Lung (tissue), 12 donors: ENCODE results near the gene PAPSS2. TPM values are rescaled to one million over a fixed set of nuclear protein-coding genes. Genes with fewer than 3 reads are reported as not detected.

Experiments used
- ATAC-seq: fragments of 200-7000 bp; cut with Tn5 transposase; one replicate; pipeline ENCODE4 v1.9.1; 2020; ENCODE audit warnings: moderate number of reproducible peaks; ENCODE audit not compliant: insufficient read depth, low FRiP score
- DNase-seq, 3 donors: peaks; one replicate each; pipeline ENCODE4 v3.0.0-alpha.2; 2013 to 2017
- H3K27ac ChIP-seq, 2 donors: one replicate each; pipeline ENCODE4 v1.5.1; 2013; ENCODE audit warnings: mild to moderate bottlenecking in 2 of 2, moderate library complexity in 2 of 2, control low read depth in 1 of 2, inconsistent platforms in 1 of 2, low read depth in 1 of 2, low read length in 1 of 2
- H3K27me3 ChIP-seq, 3 donors: one replicate each; pipeline ENCODE4 v1.5.1; 2013; ENCODE audit warnings: low read length in 2 of 3; ENCODE audit not compliant: control insufficient read depth in 3 of 3, insufficient read depth in 3 of 3
- H3K36me3 ChIP-seq, 4 donors: one replicate each; pipeline ENCODE4 v1.5.1; 2013; ENCODE audit warnings: low read length in 4 of 4, mild to moderate bottlenecking in 1 of 4, moderate library complexity in 1 of 4; ENCODE audit not compliant: control insufficient read depth in 4 of 4, insufficient read depth in 4 of 4
- H3K4me1 ChIP-seq, 5 donors: one replicate each; pipeline ENCODE4 v1.5.1; 2013; ENCODE audit warnings: low read length in 5 of 5, mild to moderate bottlenecking in 2 of 5, moderate library complexity in 1 of 5; ENCODE audit not compliant: control insufficient read depth in 5 of 5, insufficient read depth in 5 of 5
- H3K4me3 ChIP-seq: one replicate; pipeline ENCODE4 v1.5.1; 2013; ENCODE audit warnings: mild to moderate bottlenecking, control low read depth, moderate library complexity
- H3K9ac ChIP-seq, 2 donors: one replicate each; pipeline ENCODE4 v1.5.1; 2013; ENCODE audit warnings: low read length in 2 of 2, control low read depth in 1 of 2; ENCODE audit not compliant: insufficient read depth in 1 of 2
- H3K9me3 ChIP-seq, 4 donors: one replicate each; pipeline ENCODE4 v1.5.1; 2013; ENCODE audit warnings: low read length in 3 of 4, mild to moderate bottlenecking in 1 of 4, moderate library complexity in 1 of 4; ENCODE audit not compliant: control insufficient read depth in 4 of 4, insufficient read depth in 3 of 4
- WGBS, 2 donors: extraction: QIAGEN DNeasy Blood & Tissue Kit; methylation state at CpG; one replicate each; pipeline ENCODE4 v1.1.7; 2013; 5-methylcytosine and 5-hydroxymethylcytosine counted together
- polyA plus RNA-seq, 2 donors: library from polyadenylated mRNA; stranded (reverse); fragments of 200-250 nt; gene quantifications; one replicate each; pipeline ENCODE4 v1.2.1, GENCODE V29; 2013
- total RNA-seq, 2 donors: library from RNA; depleted of rRNA in 1 of 2; stranded (reverse); fragments of >200 nt in 1 of 2; gene quantifications; one replicate each; pipeline ENCODE4 v1.2.1, GENCODE V29; 2014 to 2021
- TF ChIP-seq, protein P1 (sequence below): IDR thresholded peaks from 2 replicates; pipeline ENCODE4 v1.5.1; 2012; ENCODE audit warnings: mild to moderate bottlenecking; ENCODE audit errors: control extremely low read depth, extremely low read depth
- donor health status: control.
- donor health status: control.
- donor health status: Bipolar disorder and iron deficiency.
- donor health status: healthy.
- donor health status: DM: yes; HTN: yes; CAD: no.

The PAPSS2 gene
- total and polyA plus RNA-seq, 4 donors: 29.0 to 107 (median 81.1) TPM

DNA sequence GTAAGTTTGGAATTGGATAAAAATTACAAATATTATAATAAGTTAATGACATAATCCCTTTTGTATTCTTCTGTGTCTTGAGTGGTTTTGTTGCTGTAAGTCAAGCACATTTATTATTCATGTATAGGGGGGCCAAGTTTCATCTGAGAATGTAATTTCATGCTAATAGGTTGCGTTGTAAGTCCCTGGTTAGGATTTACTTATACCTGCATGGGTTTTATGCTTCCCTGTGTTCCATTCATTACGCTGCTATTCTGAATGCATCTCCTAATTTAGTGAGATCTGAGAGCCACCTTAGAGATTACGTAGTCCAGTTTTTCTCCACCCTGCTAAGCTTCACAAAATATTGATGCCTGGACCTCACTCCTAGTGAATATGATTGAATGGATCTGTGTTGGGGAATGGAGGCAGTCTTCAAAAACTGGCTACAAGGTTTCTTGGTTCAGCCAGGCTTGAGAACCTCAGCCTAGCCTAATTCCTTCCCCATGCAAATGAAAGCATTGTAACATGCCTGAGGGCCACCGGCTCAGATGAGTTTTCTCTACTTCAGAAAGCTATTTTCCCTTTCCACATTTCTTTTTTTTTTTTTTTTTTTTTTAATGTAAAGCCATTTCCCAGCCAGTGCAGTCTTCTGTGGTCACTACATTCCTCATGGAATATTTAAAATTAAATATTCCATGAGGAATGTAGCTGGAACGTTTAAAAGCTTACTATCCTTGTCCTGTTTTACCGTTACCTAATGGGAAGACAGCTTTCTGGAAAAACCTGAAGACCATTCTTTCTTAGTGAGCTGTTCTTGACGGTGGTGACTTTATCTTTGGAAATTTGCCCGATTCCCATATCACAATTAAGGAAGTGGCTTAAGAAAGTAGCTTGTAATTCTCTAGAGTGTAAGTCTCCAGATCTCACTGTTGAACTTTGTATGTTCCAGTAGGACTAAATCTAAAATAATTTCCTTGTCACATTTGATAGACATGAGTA lies 16.0 kb downstream of the PAPSS2 start:
- TF ChIP-seq, protein P1, sequence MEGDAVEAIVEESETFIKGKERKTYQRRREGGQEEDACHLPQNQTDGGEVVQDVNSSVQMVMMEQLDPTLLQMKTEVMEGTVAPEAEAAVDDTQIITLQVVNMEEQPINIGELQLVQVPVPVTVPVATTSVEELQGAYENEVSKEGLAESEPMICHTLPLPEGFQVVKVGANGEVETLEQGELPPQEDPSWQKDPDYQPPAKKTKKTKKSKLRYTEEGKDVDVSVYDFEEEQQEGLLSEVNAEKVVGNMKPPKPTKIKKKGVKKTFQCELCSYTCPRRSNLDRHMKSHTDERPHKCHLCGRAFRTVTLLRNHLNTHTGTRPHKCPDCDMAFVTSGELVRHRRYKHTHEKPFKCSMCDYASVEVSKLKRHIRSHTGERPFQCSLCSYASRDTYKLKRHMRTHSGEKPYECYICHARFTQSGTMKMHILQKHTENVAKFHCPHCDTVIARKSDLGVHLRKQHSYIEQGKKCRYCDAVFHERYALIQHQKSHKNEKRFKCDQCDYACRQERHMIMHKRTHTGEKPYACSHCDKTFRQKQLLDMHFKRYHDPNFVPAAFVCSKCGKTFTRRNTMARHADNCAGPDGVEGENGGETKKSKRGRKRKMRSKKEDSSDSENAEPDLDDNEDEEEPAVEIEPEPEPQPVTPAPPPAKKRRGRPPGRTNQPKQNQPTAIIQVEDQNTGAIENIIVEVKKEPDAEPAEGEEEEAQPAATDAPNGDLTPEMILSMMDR: no peak
- H3K27ac ChIP-seq: no peak overlapping the region

DNA sequence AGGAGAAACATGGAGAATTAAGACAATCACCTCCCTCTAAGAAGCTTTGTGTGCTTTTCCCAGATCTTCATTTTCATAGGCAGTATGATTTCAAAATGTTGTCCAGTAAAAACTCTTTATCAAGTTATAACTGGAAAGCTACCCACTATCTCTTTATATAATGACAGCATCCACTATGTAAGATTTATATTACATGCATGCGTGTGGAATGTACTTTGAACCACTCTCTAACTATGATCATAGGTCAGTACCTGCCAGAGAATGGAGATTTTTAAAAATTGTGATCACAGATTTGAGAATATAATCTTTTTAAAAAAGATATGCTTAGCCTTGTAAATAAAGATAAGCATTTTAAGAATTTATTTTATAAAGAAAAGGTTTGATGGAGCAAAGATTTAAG lies 17.9 kb downstream of the PAPSS2 start:
- Histone ChIP-seq H3K9ac (no peak overlapping the region), H3K27me3 (no peaks in the 10 kb centered on the region), H3K4me1 (no peaks in the 10 kb centered on the region), H3K27ac (no peak overlapping the region), H3K9me3 (no peaks in the 10 kb centered on the region), H3K36me3 (peaks cover 0 to 3% (median under 1%) of the 10 kb centered on the region in 4 donors), H3K4me3 (no peak overlapping the region)
- 98 to 99% methylated on average over 1 of the region's 1 CpG for WGBS, 2 donors
- ATAC-seq (no peak), DNase-seq (no peak)
- TF ChIP-seq, protein P1: no peak

More for the DNA sequence above, 16.0 kb downstream of the PAPSS2 start:
- no peak overlapping the region for H3K4me3 ChIP-seq
- no peaks in the 10 kb centered on the region for H3K4me1 ChIP-seq
- H3K9ac ChIP-seq: no peak overlapping the region
- ATAC-seq (no peak), DNase-seq (peak in 1 of 3 donors; percentile 2)
- no peaks in the 10 kb centered on the region for H3K9me3 ChIP-seq
- no peaks in the 10 kb centered on the region for H3K27me3 ChIP-seq
- 60 to 76% methylated on average over 8 of the region's 8 CpGs for WGBS, 2 donors
- peaks cover 0 to 3% (median 0%) of the 10 kb centered on the region in 4 donors for H3K36me3 ChIP-seq

DNA sequence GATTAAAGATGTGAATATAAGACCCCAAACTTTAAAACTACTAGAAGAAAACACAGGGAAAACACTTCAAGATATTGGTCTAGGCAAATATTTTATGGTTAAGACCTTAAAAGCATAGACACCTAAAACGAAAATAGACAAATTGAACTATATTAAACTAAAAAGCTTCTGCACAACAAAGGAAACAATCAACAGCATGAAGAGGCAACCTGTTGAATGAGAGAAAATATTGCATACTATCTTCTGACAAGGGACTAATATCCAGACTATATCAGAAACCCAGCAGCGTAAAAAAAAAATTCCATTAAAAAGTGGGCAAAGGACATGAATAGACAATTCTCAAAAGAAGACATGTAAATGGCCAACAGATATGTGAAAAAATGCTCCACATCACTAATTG lies 18.6 kb downstream of the PAPSS2 start:
- ATAC-seq (no peak), DNase-seq (no peak)
- Histone ChIP-seq H3K27ac (no peak overlapping the region), H3K27me3 (no peaks in the 10 kb centered on the region), H3K9me3 (no peaks in the 10 kb centered on the region), H3K9ac (no peak overlapping the region), H3K36me3 (peaks cover 0 to 3% (median under 1%) of the 10 kb centered on the region in 4 donors), H3K4me3 (no peak overlapping the region), H3K4me1 (no peaks in the 10 kb centered on the region)
- TF ChIP-seq, protein P1: no peak
- WGBS, 2 donors: 97 to 100% methylated on average over 2 of the region's 2 CpGs
